Measurements from ENCODE around the gene PRTG. TPM values are rescaled to one million over a fixed set of nuclear protein-coding genes. Genes with fewer than 3 reads are reported as not detected.

The PRTG gene
- total and polyA plus RNA-seq, 4 donors: 0.68 to 21.9 (median 7.2) TPM

GRCh38 chr15:55652359-55652758 is 90.6 kb downstream of the PRTG start:
- H3K4me3 ChIP-seq: no peak overlapping the region
- no peak overlapping the region for H3K27ac ChIP-seq (ENCODE audit: low read depth in 1 of 2, low read length in 1 of 2)
- H3K9me3 ChIP-seq (ENCODE audit: control insufficient read depth in 4 of 4, insufficient read depth in 3 of 4, low read length in 3 of 4): no peaks in the 10 kb centered on the region
- DNase-seq: peak in 2 of 3 donors; percentile 9 to 30
- WGBS, 2 donors: 90 to 93% methylated on average over 7 of the region's 7 CpGs
- H3K4me1 ChIP-seq (ENCODE audit: control insufficient read depth in 5 of 5, insufficient read depth in 5 of 5, low read length in 5 of 5): peaks cover 0 to 4% (median 3%) of the 10 kb centered on the region in 5 donors
- H3K36me3 ChIP-seq (ENCODE audit: control insufficient read depth in 4 of 4, insufficient read depth in 4 of 4, low read length in 4 of 4): no peaks in the 10 kb centered on the region
- no peaks in the 10 kb centered on the region for H3K27me3 ChIP-seq (ENCODE audit: control insufficient read depth in 3 of 3, insufficient read depth in 3 of 3, low read length in 2 of 3)
- TF ChIP-seq, protein P1, sequence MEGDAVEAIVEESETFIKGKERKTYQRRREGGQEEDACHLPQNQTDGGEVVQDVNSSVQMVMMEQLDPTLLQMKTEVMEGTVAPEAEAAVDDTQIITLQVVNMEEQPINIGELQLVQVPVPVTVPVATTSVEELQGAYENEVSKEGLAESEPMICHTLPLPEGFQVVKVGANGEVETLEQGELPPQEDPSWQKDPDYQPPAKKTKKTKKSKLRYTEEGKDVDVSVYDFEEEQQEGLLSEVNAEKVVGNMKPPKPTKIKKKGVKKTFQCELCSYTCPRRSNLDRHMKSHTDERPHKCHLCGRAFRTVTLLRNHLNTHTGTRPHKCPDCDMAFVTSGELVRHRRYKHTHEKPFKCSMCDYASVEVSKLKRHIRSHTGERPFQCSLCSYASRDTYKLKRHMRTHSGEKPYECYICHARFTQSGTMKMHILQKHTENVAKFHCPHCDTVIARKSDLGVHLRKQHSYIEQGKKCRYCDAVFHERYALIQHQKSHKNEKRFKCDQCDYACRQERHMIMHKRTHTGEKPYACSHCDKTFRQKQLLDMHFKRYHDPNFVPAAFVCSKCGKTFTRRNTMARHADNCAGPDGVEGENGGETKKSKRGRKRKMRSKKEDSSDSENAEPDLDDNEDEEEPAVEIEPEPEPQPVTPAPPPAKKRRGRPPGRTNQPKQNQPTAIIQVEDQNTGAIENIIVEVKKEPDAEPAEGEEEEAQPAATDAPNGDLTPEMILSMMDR (IDR thresholded peaks at IDR 0.05; ENCODE audit: control extremely low read depth, extremely low read depth): no peak
- no peak overlapping the region for H3K9ac ChIP-seq (ENCODE audit: insufficient read depth in 1 of 2, low read length in 2 of 2)
- ATAC-seq (ENCODE audit: insufficient read depth, low FRiP score): no peak

DNA sequence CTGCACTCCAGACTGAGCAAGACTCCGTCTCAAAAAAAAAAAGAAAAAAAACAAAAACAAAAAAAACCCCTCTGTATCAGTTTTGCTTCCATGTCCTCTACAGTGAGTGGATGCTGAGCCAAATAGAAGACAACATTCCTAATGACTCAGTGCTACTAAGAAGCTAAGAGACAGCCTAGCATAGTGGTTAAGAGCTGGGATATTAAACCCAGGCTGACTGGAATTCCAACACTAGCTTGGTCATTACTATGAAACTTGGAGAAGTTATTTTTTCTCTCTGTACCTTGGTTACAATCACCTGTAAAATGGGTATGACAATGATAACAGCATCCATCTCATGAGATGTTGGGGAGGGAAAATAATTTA is 93.9 kb downstream of the PRTG start:
- no peaks in the 10 kb centered on the region for H3K27me3 ChIP-seq (ENCODE audit: control insufficient read depth in 3 of 3, insufficient read depth in 3 of 3, low read length in 2 of 3)
- WGBS, 2 donors: 86 to 100% methylated on average over 1 of the region's 1 CpG
- H3K4me3 ChIP-seq: no peak overlapping the region
- peaks cover 0 to 3% (median 0%) of the 10 kb centered on the region in 5 donors for H3K4me1 ChIP-seq (ENCODE audit: control insufficient read depth in 5 of 5, insufficient read depth in 5 of 5, low read length in 5 of 5)
- no peak for DNase-seq
- no peaks in the 10 kb centered on the region for H3K9me3 ChIP-seq (ENCODE audit: control insufficient read depth in 4 of 4, insufficient read depth in 3 of 4, low read length in 3 of 4)
- no peak overlapping the region for H3K9ac ChIP-seq (ENCODE audit: insufficient read depth in 1 of 2, low read length in 2 of 2)
- TF ChIP-seq, protein P1 (IDR thresholded peaks at IDR 0.05; ENCODE audit: control extremely low read depth, extremely low read depth): no peak
- H3K27ac ChIP-seq (ENCODE audit: low read depth in 1 of 2, low read length in 1 of 2): no peak overlapping the region
- no peaks in the 10 kb centered on the region for H3K36me3 ChIP-seq (ENCODE audit: control insufficient read depth in 4 of 4, insufficient read depth in 4 of 4, low read length in 4 of 4)
- no peak for ATAC-seq (ENCODE audit: insufficient read depth, low FRiP score)

DNA sequence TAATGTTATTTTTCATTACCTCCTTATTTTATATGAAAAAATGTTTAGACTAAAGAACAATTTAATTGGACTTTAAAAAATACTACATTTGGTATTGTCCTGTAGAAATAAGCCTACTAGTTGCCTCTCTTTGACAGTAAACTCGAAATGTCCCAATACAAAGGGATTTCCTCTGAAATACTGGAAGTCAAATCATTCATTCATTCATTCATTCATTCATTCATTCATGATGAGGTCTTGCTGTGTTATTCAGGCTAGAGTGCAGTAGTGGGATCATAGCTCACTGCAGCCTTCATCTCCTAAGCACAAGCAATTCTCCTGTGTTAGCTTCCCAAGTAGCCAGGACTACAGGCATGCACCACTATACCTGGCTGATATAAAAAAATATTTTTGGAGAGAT is 104.2 kb downstream of the PRTG start:
- H3K9ac ChIP-seq (ENCODE audit: insufficient read depth in 1 of 2, low read length in 2 of 2): no peak overlapping the region
- no peaks in the 10 kb centered on the region for H3K27me3 ChIP-seq (ENCODE audit: control insufficient read depth in 3 of 3, insufficient read depth in 3 of 3, low read length in 2 of 3)
- TF ChIP-seq, protein P1 (IDR thresholded peaks at IDR 0.05; ENCODE audit: control extremely low read depth, extremely low read depth): no peak
- DNase-seq (no peak), ATAC-seq (ENCODE audit: insufficient read depth, low FRiP score) (no peak)
- no peaks in the 10 kb centered on the region for H3K9me3 ChIP-seq (ENCODE audit: control insufficient read depth in 4 of 4, insufficient read depth in 3 of 4, low read length in 3 of 4)
- no peaks in the 10 kb centered on the region for H3K4me1 ChIP-seq (ENCODE audit: control insufficient read depth in 5 of 5, insufficient read depth in 5 of 5, low read length in 5 of 5)
- H3K36me3 ChIP-seq (ENCODE audit: control insufficient read depth in 4 of 4, insufficient read depth in 4 of 4, low read length in 4 of 4): peaks cover 0 to 21% (median 7%) of the 10 kb centered on the region in 4 donors
- H3K4me3 ChIP-seq: no peak overlapping the region
- WGBS, 2 donors: 86 to 88% methylated on average over 1 of the region's 1 CpG
- no peak overlapping the region for H3K27ac ChIP-seq (ENCODE audit: low read depth in 1 of 2, low read length in 1 of 2)

- Histone ChIP-seq H3K9ac (ENCODE audit: insufficient read depth in 1 of 2, low read length in 2 of 2) (no peak overlapping the region), H3K36me3 (ENCODE audit: control insufficient read depth in 4 of 4, insufficient read depth in 4 of 4, low read length in 4 of 4) (peaks cover 0 to 24% (median 7%) of the 10 kb centered on the region in 4 donors), H3K9me3 (ENCODE audit: control insufficient read depth in 4 of 4, insufficient read depth in 3 of 4, low read length in 3 of 4) (no peaks in the 10 kb centered on the region), H3K27me3 (ENCODE audit: control insufficient read depth in 3 of 3, insufficient read depth in 3 of 3, low read length in 2 of 3) (no peaks in the 10 kb centered on the region), H3K4me1 (ENCODE audit: control insufficient read depth in 5 of 5, insufficient read depth in 5 of 5, low read length in 5 of 5) (no peaks in the 10 kb centered on the region), H3K4me3 (no peak overlapping the region), H3K27ac (ENCODE audit: low read depth in 1 of 2, low read length in 1 of 2) (no peak overlapping the region)
- no peak for DNase-seq
- TF ChIP-seq, protein P1 (IDR thresholded peaks at IDR 0.05; ENCODE audit: control extremely low read depth, extremely low read depth): no peak
- ATAC-seq (ENCODE audit: insufficient read depth, low FRiP score): no peak
- 97 to 100% methylated on average over 3 of the region's 3 CpGs for whole genome bisulfite sequencing, 2 donors
Observed at GRCh38 chr15:55637086-55637485, 105.9 kb downstream of the PRTG start.

Data from lung (tissue), 12 donors.